Ovary (tissue), 3 donors: ENCODE data around the gene DPEP3.

Source experiments
- POLR2A ChIP-seq: fragments of 450-650 bp; IDR thresholded peaks from one replicate; pipeline ENCODE4 v1.6.1; 2017; ENCODE audit warnings: antibody characterized with exemption, mild to moderate bottlenecking, moderate library complexity
- TF ChIP-seq, protein P1 (sequence below), 3 donors: fragments of 450-650 bp in 2 of 3; fragments of 200-600 bp in 1 of 3; IDR thresholded peaks; one replicate each; pipeline versions ENCODE4 v1.5.1 to v1.8.0; 2016 to 2022; ENCODE audit warnings: antibody characterized with exemption in 3 of 3, mild to moderate bottlenecking in 1 of 3
- donor health status: DM: no; HTN: no; CAD: no.

DNA sequence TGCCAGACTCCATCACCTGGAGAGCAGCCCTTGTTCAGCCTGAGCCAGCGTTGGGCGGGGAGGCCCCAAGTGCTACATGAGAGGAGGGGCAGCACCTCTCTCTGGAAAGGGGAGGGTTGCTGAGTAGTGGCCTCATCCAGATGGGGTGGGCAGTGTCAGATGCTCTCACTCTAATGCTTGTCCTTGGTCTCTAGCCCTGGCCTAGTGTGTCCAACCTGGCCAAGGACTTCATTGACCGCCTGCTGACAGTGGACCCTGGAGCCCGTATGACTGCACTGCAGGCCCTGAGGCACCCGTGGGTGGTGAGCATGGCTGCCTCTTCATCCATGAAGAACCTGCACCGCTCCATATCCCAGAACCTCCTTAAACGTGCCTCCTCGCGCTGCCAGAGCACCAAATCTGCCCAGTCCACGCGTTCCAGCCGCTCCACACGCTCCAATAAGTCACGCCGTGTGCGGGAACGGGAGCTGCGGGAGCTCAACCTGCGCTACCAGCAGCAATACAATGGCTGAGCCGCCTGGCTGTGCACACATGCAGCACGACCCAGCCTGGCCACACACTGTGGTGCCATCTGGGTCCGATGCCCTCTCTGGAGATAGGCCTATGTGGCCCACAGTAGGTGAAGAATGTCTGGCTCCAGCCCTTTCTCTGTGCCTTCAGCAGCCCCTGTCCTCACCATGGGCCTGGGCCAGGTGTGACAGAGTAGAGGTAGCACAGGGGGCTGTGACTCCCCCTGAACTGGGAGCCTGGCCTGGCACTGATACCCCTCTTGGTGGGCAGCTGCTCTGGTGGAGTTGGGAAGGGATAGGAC lies 53.0 kb downstream of the DPEP3 start:
- TF ChIP-seq, protein P1, sequence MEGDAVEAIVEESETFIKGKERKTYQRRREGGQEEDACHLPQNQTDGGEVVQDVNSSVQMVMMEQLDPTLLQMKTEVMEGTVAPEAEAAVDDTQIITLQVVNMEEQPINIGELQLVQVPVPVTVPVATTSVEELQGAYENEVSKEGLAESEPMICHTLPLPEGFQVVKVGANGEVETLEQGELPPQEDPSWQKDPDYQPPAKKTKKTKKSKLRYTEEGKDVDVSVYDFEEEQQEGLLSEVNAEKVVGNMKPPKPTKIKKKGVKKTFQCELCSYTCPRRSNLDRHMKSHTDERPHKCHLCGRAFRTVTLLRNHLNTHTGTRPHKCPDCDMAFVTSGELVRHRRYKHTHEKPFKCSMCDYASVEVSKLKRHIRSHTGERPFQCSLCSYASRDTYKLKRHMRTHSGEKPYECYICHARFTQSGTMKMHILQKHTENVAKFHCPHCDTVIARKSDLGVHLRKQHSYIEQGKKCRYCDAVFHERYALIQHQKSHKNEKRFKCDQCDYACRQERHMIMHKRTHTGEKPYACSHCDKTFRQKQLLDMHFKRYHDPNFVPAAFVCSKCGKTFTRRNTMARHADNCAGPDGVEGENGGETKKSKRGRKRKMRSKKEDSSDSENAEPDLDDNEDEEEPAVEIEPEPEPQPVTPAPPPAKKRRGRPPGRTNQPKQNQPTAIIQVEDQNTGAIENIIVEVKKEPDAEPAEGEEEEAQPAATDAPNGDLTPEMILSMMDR (IDR thresholded peaks at IDR 0.05): no peak
- no peak for TF ChIP-seq POLR2A
